ENCODE measurements around the gene TUBGCP2. TPM values are rescaled to one million over a fixed set of nuclear protein-coding genes. Genes with fewer than 3 reads are reported as not detected.

TUBGCP2 gene
- total and polyA plus RNA-seq, 2 of the 13 experiments (the other 11 are each of a cell fraction or from before 2014, with no cell fraction given): 21.3 to 34.5 TPM

DNA sequence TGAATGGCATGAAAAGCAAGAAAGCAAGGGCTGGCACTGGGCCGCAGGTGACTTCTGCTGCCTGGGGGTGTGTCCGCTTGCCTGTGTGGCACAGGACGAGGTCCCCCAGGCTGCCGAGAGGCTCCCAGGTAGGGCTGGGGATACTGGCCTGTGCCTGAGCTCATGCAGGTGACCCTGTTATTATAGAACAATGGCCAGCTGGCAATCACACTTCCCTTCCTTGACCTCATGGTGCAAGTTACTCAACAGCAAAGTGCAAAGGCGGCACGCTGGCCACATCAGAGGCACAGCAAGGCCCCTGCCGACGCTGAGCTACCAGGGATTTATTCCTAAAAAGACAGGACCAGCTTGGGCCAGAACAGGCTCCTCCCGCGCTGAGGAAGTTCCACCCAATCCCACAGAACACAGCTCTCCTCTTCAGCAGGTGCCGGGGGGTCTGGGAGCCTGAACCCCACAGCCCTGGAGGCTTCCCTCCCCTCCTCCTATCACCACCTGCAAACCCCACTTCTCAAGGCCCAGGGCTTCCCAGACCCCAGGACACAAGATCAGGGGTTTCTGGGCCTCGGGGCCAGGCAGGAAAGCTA lies 30.6 kb downstream of the TUBGCP2 start (continued):
- TF ChIP-seq, protein P1, sequence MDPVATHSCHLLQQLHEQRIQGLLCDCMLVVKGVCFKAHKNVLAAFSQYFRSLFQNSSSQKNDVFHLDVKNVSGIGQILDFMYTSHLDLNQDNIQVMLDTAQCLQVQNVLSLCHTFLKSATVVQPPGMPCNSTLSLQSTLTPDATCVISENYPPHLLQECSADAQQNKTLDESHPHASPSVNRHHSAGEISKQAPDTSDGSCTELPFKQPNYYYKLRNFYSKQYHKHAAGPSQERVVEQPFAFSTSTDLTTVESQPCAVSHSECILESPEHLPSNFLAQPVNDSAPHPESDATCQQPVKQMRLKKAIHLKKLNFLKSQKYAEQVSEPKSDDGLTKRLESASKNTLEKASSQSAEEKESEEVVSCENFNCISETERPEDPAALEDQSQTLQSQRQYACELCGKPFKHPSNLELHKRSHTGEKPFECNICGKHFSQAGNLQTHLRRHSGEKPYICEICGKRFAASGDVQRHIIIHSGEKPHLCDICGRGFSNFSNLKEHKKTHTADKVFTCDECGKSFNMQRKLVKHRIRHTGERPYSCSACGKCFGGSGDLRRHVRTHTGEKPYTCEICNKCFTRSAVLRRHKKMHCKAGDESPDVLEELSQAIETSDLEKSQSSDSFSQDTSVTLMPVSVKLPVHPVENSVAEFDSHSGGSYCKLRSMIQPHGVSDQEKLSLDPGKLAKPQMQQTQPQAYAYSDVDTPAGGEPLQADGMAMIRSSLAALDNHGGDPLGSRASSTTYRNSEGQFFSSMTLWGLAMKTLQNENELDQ (CRISPR knock-in tag; IDR thresholded peaks at IDR 0.05; ENCODE audit: borderline replicate concordance): no peak
- TF ChIP-seq, protein P2, sequence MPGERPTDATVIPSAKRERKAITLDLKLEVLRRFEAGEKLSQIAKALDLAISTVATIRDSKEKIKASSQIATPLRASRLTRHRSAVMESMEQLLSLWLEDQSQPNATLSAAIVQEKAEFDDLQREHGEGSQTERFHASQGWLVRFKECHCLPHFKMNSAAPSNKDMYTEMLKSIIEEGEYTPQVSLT (CRISPR knock-in tag; IDR thresholded peaks at IDR 0.05; ENCODE audit: borderline replicate concordance, low read depth): no peak
- TF ChIP-seq, protein P3, sequence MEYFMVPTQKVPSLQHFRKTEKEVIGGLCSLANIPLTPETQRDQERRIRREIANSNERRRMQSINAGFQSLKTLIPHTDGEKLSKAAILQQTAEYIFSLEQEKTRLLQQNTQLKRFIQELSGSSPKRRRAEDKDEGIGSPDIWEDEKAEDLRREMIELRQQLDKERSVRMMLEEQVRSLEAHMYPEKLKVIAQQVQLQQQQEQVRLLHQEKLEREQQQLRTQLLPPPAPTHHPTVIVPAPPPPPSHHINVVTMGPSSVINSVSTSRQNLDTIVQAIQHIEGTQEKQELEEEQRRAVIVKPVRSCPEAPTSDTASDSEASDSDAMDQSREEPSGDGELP (IDR thresholded peaks at IDR 0.05; ENCODE audit: borderline replicate concordance, low read depth): peak; percentile 86; the same call in 1 of the 2 replicates
- TF ChIP-seq, protein P4, sequence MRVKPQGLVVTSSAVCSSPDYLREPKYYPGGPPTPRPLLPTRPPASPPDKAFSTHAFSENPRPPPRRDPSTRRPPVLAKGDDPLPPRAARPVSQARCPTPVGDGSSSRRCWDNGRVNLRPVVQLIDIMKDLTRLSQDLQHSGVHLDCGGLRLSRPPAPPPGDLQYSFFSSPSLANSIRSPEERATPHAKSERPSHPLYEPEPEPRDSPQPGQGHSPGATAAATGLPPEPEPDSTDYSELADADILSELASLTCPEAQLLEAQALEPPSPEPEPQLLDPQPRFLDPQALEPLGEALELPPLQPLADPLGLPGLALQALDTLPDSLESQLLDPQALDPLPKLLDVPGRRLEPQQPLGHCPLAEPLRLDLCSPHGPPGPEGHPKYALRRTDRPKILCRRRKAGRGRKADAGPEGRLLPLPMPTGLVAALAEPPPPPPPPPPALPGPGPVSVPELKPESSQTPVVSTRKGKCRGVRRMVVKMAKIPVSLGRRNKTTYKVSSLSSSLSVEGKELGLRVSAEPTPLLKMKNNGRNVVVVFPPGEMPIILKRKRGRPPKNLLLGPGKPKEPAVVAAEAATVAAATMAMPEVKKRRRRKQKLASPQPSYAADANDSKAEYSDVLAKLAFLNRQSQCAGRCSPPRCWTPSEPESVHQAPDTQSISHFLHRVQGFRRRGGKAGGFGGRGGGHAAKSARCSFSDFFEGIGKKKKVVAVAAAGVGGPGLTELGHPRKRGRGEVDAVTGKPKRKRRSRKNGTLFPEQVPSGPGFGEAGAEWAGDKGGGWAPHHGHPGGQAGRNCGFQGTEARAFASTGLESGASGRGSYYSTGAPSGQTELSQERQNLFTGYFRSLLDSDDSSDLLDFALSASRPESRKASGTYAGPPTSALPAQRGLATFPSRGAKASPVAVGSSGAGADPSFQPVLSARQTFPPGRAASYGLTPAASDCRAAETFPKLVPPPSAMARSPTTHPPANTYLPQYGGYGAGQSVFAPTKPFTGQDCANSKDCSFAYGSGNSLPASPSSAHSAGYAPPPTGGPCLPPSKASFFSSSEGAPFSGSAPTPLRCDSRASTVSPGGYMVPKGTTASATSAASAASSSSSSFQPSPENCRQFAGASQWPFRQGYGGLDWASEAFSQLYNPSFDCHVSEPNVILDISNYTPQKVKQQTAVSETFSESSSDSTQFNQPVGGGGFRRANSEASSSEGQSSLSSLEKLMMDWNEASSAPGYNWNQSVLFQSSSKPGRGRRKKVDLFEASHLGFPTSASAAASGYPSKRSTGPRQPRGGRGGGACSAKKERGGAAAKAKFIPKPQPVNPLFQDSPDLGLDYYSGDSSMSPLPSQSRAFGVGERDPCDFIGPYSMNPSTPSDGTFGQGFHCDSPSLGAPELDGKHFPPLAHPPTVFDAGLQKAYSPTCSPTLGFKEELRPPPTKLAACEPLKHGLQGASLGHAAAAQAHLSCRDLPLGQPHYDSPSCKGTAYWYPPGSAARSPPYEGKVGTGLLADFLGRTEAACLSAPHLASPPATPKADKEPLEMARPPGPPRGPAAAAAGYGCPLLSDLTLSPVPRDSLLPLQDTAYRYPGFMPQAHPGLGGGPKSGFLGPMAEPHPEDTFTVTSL (CRISPR knock-in tag; IDR thresholded peaks at IDR 0.05; ENCODE audit: borderline replicate concordance): no peak
- TF ChIP-seq ZNF543 (CRISPR knock-in tag; IDR thresholded peaks at IDR 0.05) (no peak), PPARG (CRISPR knock-in tag; conservative IDR thresholded peaks at IDR 0.05) (no peak), BCL6 (CRISPR knock-in tag; IDR thresholded peaks at IDR 0.05) (peak; percentile 98), ZFP36 (IDR thresholded peaks at IDR 0.05; ENCODE audit: borderline replicate concordance, low read depth, low read length, partially characterized antibody) (no peak), KLF15 (CRISPR knock-in tag; IDR thresholded peaks at IDR 0.05; ENCODE audit: borderline replicate concordance) (no peak), ELF3 (CRISPR knock-in tag; IDR thresholded peaks at IDR 0.05) (no peak; the same call in 1 of the 2 replicates), ZNF251 (CRISPR knock-in tag; IDR thresholded peaks at IDR 0.05) (no peak), ZNF136 (CRISPR knock-in tag; IDR thresholded peaks at IDR 0.05; ENCODE audit: low read depth) (no peak), TBX3 (IDR thresholded peaks at IDR 0.05; ENCODE audit: borderline replicate concordance) (no peak), SAP130 (CRISPR knock-in tag; IDR thresholded peaks at IDR 0.05; ENCODE audit: low read depth) (no peak)
- TF ChIP-seq, protein P5, sequence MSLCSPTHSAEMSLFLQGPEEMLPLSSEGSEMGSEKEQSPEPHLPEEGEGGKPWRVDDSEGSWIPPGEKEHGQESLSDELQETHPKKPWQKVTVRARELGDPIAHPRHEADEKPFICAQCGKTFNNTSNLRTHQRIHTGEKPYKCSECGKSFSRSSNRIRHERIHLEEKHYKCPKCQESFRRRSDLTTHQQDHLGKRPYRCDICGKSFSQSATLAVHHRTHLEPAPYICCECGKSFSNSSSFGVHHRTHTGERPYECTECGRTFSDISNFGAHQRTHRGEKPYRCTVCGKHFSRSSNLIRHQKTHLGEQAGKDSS (CRISPR knock-in tag; IDR thresholded peaks at IDR 0.05; ENCODE audit: borderline replicate concordance, low read depth): no peak
- TF ChIP-seq, protein P6, sequence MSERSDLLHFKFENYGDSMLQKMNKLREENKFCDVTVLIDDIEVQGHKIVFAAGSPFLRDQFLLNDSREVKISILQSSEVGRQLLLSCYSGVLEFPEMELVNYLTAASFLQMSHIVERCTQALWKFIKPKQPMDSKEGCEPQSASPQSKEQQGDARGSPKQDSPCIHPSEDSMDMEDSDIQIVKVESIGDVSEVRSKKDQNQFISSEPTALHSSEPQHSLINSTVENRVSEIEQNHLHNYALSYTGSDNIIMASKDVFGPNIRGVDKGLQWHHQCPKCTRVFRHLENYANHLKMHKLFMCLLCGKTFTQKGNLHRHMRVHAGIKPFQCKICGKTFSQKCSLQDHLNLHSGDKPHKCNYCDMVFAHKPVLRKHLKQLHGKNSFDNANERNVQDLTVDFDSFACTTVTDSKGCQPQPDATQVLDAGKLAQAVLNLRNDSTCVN (CRISPR knock-in tag; IDR thresholded peaks at IDR 0.05; ENCODE audit: borderline replicate concordance): 0 out of 2 replicates have a peak, but pooled peaks have one; percentile 16
